Activated gamma-delta T cell (primary cell): Measurements from ENCODE around the gene PSMF1.
"Not testable (repeated sequence)": the region's sequence is repeated elsewhere in the genome, so short reads cannot be mapped to it uniquely, and the experiment has no call there.

Source experiments
- DNase-seq: peaks from one replicate; lab custom pipeline; 2025; lab: John Stamatoyannopoulos, UW

The PSMF1 gene

DNA sequence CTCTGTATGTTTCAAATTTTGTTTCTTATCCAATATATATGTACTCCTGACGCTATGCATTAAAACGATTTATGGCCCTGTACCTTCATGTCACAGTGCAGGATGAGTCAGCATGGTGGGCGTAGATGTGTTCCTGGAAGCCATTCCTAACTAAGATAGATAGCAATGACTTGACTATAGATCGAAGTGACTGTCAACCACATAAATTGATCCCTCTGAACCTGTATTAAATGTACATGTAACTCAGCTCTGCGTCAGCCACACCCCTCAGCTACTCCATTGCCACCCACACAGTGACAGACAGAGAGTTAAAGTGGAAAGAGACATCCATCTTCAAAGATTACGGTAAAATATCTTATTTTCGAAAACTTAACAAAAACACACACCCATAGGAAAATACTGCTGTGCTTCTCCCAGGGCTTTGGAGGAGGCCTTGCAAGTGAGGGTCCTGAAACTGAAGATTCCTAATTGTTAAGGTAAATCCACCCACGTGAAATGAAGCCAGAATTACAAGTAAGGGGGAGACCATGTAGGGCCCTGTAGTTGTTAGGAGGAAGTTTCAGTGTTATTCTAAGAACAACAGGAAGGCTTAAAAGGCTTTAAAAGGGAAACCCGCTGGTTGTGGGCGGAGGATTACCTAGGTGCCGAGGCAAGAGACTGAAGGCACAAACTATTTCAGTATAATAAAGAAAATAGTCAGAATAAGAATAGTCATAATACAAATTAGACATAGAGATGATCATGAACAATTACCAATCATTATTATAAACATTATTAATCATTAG, 97.2 kb downstream of the PSMF1 start:
- no peak for DNase-seq

DNA sequence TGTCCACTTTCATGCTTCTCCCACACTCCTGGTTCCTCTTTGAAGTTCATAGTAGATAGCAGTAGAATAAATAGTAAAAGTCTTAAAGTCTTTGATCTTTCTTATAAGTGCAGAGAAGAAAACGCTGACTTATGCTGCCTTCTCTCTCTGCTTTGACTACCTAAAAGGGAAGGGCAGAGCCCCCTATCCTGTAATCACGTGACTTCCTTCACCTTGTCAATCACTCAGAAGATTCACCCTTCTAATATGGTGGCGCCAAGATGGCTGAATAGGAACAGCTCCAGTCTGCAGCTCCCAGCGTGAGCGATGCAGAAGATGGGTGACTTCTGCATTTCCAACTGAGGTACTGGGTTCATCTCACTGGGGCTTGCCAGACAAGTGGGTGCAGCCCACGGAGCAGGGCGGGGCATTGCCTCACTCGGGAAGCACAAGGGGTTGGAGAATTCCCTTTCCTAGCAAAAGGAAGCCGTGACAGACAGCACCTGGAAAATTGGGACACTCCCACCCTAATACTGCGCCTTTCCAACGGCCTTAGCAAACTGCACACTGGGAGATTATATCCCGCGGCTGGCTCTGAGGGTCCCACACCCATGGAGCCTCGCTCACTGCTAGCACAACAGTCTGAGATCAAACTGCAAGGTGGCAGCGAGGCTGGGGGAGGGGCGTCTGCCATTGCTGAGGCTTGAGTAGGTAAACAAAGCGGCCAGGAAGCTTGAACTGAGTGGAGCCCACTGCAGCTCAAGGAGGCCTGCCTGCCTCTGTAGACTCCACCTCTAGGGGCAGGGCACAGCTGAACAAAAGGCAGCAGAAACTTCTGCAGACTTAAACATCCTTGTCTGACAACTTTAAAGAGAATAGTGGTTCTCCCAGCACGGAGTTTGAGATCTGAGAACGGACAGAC, 98.4 kb downstream of the PSMF1 start:
- not testable (repeated sequence) for DNase-seq
